ENCODE measurements around the gene LY6G5C.

GRCh38 chr6:31683591-31683990, 2.7 kb upstream of the LY6G5C start:
- TF ChIP-seq CTCF (IDR thresholded peaks at IDR 0.05), result no peak
- no peak for TF ChIP-seq POLR2A (IDR thresholded peaks at IDR 0.05)
- no peak for TF ChIP-seq EP300 (IDR thresholded peaks at IDR 0.05)

Measured in ovary (tissue), 3 donors.